NCI-H526 treated with DMSO at 0.1 percent for 48 hours (cell line): ENCODE data around the gene FKBP5.
"Not testable (repeated sequence)": the region's sequence is repeated elsewhere in the genome, so short reads cannot be mapped to it uniquely, and the experiment has no call there.

ENCODE experiments used
- DNase-seq: peaks from one replicate; lab custom pipeline; 2025; lab: John Stamatoyannopoulos, UW

The FKBP5 gene

GRCh38 chr6:35543459-35544193 is 145.1 kb downstream of the FKBP5 start:
- DNase-seq = no peak

DNA sequence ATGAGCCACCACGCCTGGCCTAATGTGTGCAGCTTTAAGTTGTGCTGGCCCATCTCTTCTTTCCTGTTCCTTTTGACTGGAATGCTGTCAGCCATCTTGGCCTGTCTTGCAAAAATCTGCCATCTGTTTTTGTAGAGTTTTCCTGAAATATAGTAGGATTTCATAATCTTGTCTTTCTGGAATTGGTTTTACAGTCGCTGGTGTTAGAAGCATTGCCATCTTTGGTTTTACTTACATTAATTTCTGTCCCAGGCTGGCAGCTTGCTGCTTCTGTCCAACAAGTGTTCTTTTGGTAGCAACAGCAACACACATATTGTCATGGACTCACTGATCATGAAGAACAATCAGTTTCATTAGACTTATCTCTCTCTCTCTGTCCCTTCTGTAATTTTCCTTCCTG is 146.9 kb downstream of the FKBP5 start:
- DNase-seq = no peak

GRCh38 chr6:35539223-35539622 is 149.5 kb downstream of the FKBP5 start:
- DNase-seq = no peak

- DNase-seq = not testable (repeated sequence)
Observed at GRCh38 chr6:35535847-35536246, 152.9 kb downstream of the FKBP5 start.

- DNase-seq = no peak
Observed at GRCh38 chr6:35534407-35535170, 154.1 kb downstream of the FKBP5 start.

DNA sequence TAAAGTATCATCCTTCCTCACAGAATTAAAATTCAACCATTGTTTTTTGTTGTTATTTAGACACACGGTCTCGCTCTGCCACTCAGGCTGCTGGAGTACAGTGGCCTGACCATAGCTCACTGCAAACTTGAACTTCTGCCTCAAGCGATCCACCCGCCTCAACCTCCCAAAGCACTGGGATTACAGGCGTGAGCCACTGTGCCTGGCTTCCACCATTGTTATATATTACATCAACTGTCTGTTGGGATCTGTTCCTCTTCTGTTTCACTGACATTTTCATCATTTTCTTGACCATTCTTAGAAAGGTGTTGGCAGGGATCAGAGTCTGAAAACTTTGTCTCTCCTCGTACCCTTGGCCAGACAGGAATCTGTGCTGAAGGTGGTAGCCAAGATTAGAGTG is 154.7 kb downstream of the FKBP5 start:
- DNase-seq = no peak

DNA sequence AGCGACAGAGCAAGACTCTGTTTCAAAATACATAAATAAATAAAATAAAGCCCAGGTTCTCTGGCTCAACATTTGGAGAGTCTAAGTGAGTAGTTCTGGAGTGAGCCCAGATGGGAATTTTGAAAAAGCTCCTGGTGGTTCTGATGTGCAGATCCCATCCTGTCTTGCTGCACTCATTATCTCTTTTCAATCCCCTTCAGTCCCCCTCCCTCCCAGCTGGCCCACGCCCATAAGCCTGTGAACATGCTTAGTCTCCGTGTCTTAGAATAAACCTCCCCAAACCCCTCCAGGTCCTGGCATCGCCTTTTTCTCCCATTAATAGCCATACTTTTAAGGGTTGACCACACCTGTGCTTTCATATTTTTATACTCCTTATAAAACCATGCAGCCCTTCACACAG is 156.6 kb downstream of the FKBP5 start:
- DNase-seq = no peak

DNA sequence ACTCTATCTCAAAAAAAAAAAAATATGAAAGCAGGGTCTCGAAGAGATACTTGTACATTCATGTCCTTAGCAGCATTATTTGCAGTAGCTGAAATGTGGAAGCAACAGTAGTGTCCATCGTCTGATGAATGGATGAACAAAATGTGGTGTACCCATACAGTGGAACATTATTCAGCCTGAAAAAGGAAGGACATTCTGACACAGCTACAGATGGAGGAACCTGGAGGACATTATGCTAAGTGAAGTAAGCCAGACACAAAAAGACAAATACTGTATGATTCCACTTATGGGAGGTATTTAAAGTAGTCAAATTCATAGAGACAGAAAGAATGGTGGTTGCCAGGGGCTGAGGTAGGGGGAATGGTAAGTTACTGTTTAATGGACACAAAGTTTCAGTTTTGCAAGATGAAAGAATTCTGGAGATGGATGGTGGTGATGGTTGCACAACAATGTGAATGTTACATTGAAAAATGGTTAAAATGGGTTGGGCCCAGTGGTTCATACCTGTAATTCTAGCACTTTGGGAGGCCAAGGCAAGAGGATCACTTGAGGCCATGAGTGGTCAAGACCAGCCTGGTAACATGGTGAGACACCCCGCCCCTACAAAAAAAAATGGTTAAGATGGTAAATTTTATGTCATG is 164.2 kb downstream of the FKBP5 start:
- DNase-seq = no peak
